ENCODE measurements around the gene DNASE1L2. TPM values are rescaled to one million over a fixed set of nuclear protein-coding genes. Genes with fewer than 3 reads are reported as not detected.

DNASE1L2 gene
- total and polyA plus RNA-seq, 2 of the 8 experiments (the other 6 are each of a cell fraction or from before 2014, with no cell fraction given): 0.35 to 0.97 TPM

DNA sequence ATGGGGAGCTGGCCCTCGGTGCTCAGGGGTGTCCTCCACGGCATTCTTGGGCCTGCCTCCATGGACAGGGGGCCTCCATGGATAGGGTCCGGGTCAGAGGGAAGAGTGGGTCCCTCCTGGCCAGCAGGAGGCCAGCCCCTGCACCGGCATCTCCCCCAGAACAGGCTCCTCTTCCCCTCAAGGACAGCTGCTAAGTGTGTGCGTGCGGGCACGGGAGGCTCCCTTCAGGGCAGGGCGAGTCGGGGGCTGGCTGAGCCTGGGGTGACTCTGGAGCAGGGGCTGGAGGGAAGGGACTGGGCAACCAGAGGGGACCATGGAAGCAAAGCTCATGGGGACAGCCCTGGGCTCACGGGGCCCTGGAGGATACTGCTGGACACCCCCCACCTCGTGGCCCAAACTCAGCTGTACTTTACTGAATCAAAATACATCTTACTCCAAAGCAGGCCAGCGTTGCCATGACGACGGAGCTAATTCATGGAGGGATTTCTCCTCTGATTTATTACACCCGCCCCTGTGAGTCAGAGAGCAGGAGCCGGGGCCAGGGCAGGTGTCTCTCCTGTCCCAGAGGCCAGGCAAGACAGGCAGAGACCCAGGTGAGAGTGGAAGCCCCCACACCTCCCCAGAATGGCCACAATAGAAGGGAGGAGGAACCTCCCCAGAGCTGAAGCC is 41.9 kb upstream of the DNASE1L2 start:
- Histone ChIP-seq H3K9ac (replicated peaks in 1 of 4; ENCODE audit: extremely low read depth in 1 of 4, low read depth in 3 of 4, low read length in 3 of 4) (no peak overlapping the region), H3K79me2 (ENCODE audit: control insufficient read depth in 1 of 2, insufficient read depth in 2 of 2, low read length in 2 of 2) (no peaks in the 10 kb centered on the region), H3K79me1 (ENCODE audit: low read depth, low read length) (no peaks in the 10 kb centered on the region), H3K56ac (replicated peaks; ENCODE audit: insufficient read length, low read depth, low read length) (no peak overlapping the region), H3K23me2 (ENCODE audit: low read depth, low read length) (peaks cover 8% of the 10 kb centered on the region; the same call in 1 of the 2 replicates), H2AFZ (ENCODE audit: low read length) (no peak overlapping the region), H3K18ac (ENCODE audit: extremely low read depth, low read length) (no peak overlapping the region), H3K27ac (ENCODE audit: low read depth, low read length) (no peak overlapping the region; the same call in 1 of the 2 replicates), H2AK5ac (ENCODE audit: low read depth, low read length) (no peak overlapping the region), H3K27me3 (replicated peaks in 1 of 4; ENCODE audit: control insufficient read depth in 3 of 4, extremely low read depth in 1 of 4, insufficient read depth in 3 of 4, low read length in 3 of 4) (peaks cover 4 to 30% (median 23%) of the 10 kb centered on the region in 4 experiments), H3K4me1 (replicated peaks in 1 of 4; ENCODE audit: control insufficient read depth in 3 of 4, insufficient read depth in 4 of 4, low read length in 3 of 4) (peaks cover 0 to 10% (median 3%) of the 10 kb centered on the region in 4 experiments; a peak in 4 of 7 replicates), H3K4ac (replicated peaks; ENCODE audit: insufficient read length, low read depth, low read length) (no peak overlapping the region), H3K4me2 (ENCODE audit: insufficient read depth in 1 of 2, low read depth in 2 of 2, low read length in 2 of 2) (peak overlapping the region in 1 of 2 experiments; percentile 52; a peak in 1 of 4 replicates), H2BK5ac (ENCODE audit: low read depth, low read length) (no peak overlapping the region), H2BK120ac (replicated peaks; ENCODE audit: low read depth, low read length) (no peak overlapping the region), H3K14ac (ENCODE audit: insufficient read length) (no peak overlapping the region), H3K36me3 (ENCODE audit: control insufficient read depth in 2 of 4, insufficient read depth in 4 of 4, low read length in 3 of 4) (no peaks in the 10 kb centered on the region), H2BK15ac (ENCODE audit: low read length) (no peak overlapping the region), H4K8ac (ENCODE audit: extremely low read depth, insufficient read depth, low read length) (no peak overlapping the region), H2BK12ac (ENCODE audit: low read depth, low read length) (no peak overlapping the region), H4K20me1 (replicated peaks in 1 of 2; ENCODE audit: control insufficient read depth in 1 of 2, insufficient read depth in 2 of 2, low read length in 2 of 2) (peaks cover 4 to 14% of the 10 kb centered on the region in 2 experiments), H4K91ac (replicated peaks; ENCODE audit: insufficient read length, low read length) (no peak overlapping the region), H4K5ac (ENCODE audit: insufficient read length, low read depth, low read length) (no peak overlapping the region), H3K23ac (ENCODE audit: insufficient read length) (no peak overlapping the region), H2BK20ac (ENCODE audit: low read length) (no peak overlapping the region), H3K9me3 (ENCODE audit: insufficient read depth in 2 of 2, low read depth in 1 of 2, low read length in 1 of 2) (no peaks in the 10 kb centered on the region), H3K4me3 (ENCODE audit: extremely low read depth in 1 of 4, insufficient read depth in 2 of 4, low read depth in 3 of 4, low read length in 4 of 4) (no peak overlapping the region)
- CTCF ChIA-PET (ENCODE audit: partially characterized antibody): interaction anchor here (0.6 to 3.2 kb wide), 44 partner anchors 9 to 456 kb away, joined by 3 to 26 read pairs (median 4); partner anchors contain the start of genes BRICD5, DNASE1L2, E4F1 and ECI1
- DNase-seq (ENCODE audit: low read depth in 1 of 2, low spot score in 2 of 2): no peak
- FAIRE-seq: no peak
- POLR2A ChIA-PET (ENCODE audit: partially characterized antibody): interaction anchor here (0.8 to 6.9 kb wide), 17 partner anchors 9 to 229 kb away, joined by 3 to 63 read pairs (median 6); partner anchors contain the start of genes BRICD5, DNASE1L2, ECI1 and MLST8
- 85% methylated on average over 16 of the region's 16 CpGs; no CpG with 5 or more reads in 1 of the 2 experiments for WGBS, 2 experiments (ENCODE audit: extremely low coverage in 1 of 2, insufficient coverage in 1 of 2, insufficient read length in 1 of 2, insufficient replicate concordance in 2 of 2, low coverage in 1 of 2, low lambda C conversion rate in 2 of 2, missing lambda C conversion rate in 1 of 2)
- no peak for TF ChIP-seq EZH2 (IDR thresholded peaks at IDR 0.05; ENCODE audit: low read depth, low read length, severe bottlenecking)
- TF ChIP-seq TAF7 (optimal IDR thresholded peaks at IDR 0.05; ENCODE audit: borderline replicate concordance, low read depth, low read length): no peak
- TF ChIP-seq BRCA1 (IDR thresholded peaks at IDR 0.05; ENCODE audit: low read depth, low read length): no peak
- no peak for TF ChIP-seq SAP30 (IDR thresholded peaks at IDR 0.05; ENCODE audit: insufficient read depth, insufficient replicate concordance, low read length)
- no peak for TF ChIP-seq HDAC6 (IDR thresholded peaks at IDR 0.05; ENCODE audit: low read depth, low read length)

Data from H1 (cell line).